Prostate gland (tissue), 2 donors: ENCODE results near the gene SLC12A3. TPM values are rescaled to one million over a fixed set of nuclear protein-coding genes. Genes with fewer than 3 reads are reported as not detected.
"Not testable (repeated sequence)": the region's sequence is repeated elsewhere in the genome, so short reads cannot be mapped to it uniquely, and the experiment has no call there.

Source experiments
- DNase-seq: peaks from one replicate; pipeline ENCODE4 v3.0.0-alpha.2; 2019; ENCODE audit warnings: low spot score
- H3K27ac ChIP-seq, 2 donors: fragments of 200-600 bp; sonication (generic); 2 replicates each; pipeline ENCODE4 v1.5.1; 2017 to 2019
- H3K27me3 ChIP-seq: fragments of 200-600 bp; sonication (generic); replicated peaks from 2 replicates; pipeline ENCODE4 v1.5.1; 2019; ENCODE audit not compliant: insufficient read depth
- H3K36me3 ChIP-seq, 2 donors: fragments of 200-600 bp; sonication (generic); 1 replicate in 1 of 2; 2 replicates in 1 of 2; pipeline versions ENCODE4 v1.5.1 to v1.8.1; 2017 to 2019
- H3K4me1 ChIP-seq: fragments of 200-600 bp; sonication (generic); replicated peaks from 2 replicates; pipeline ENCODE4 v1.5.1; 2019
- H3K4me3 ChIP-seq, 2 donors: fragments of 200-600 bp; sonication (generic); 2 replicates each; pipeline ENCODE4 v1.5.1; 2017 to 2019
- H3K9me3 ChIP-seq: fragments of 200-600 bp; sonication (generic); 2 replicates; pipeline ENCODE4 v1.5.1; 2017
- POLR2A ChIP-seq: fragments of 450-650 bp; IDR thresholded peaks from one replicate; pipeline ENCODE4 v1.6.1; 2016; ENCODE audit warnings: antibody characterized with exemption, mild to moderate bottlenecking
- POLR2AphosphoS5 ChIP-seq: sonication (generic); formaldehyde crosslinking; IDR thresholded peaks from one replicate; pipeline ENCODE4 v1.6.1; 2017; ENCODE audit warnings: antibody characterized with exemption
- WGBS: methylation state at CpG from one replicate; pipeline ENCODE4 v1.1.5; 2018; 5-methylcytosine and 5-hydroxymethylcytosine counted together
- intact Hi-C: fragments of 100-400 bp; cut with DNase I; formaldehyde crosslinking; loops from one replicate; pipeline ENCODE4 v1.14.2; 2022
- total RNA-seq, 2 donors: library from RNA; depleted of rRNA; stranded (reverse); fragments of >200 nt; gene quantifications; one replicate each; pipeline ENCODE4 v1.1.0, GENCODE V29; 2016
- TF ChIP-seq, protein P1 (sequence below), 4 experiments: fragments of 200-600 bp in 2 of 4; fragments of 450-650 bp in 2 of 4; sonication (generic) in 2 of 4; IDR thresholded peaks; 1 replicate in 3 of 4; 2 replicates in 1 of 4; pipeline ENCODE4 v1.5.1; 2016 to 2019; ENCODE audit warnings: antibody characterized with exemption in 4 of 4, mild to moderate bottlenecking in 2 of 4, moderate library complexity in 2 of 4

The SLC12A3 gene
- total RNA-seq, 2 donors from 2014 or later: 0.23 TPM; not detected in 1

DNA sequence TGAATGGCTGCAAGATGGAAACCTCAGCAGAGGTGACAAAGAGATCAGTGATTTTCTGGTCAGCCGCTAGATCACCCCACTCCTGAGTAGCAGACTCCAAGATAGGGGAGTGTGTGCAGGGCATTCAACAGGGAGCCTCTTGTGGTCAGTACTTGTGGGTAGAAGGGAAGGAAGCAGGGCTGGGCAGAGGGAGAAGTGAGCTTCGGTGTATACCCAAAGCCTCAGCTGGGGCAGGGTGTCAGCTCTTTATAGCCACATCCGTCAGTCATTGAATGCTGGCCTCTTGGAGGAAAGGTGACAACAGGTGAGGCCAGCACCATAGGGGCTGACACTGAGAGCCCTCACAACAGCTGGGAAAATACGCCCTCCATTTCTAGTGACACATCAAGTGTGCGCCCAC is 2.2 kb upstream of the SLC12A3 start:
- WGBS: 84% methylated on average over 5 of the region's 5 CpGs
- Histone ChIP-seq H3K36me3 (no peaks in the 10 kb centered on the region), H3K4me1 (peaks cover 4% of the 10 kb centered on the region), H3K27ac (no peak overlapping the region), H3K27me3 (no peaks in the 10 kb centered on the region), H3K4me3 (no peak overlapping the region), H3K9me3 (no peaks in the 10 kb centered on the region)
- TF ChIP-seq POLR2AphosphoS5: no peak
- no peak for TF ChIP-seq POLR2A
- TF ChIP-seq, protein P1, sequence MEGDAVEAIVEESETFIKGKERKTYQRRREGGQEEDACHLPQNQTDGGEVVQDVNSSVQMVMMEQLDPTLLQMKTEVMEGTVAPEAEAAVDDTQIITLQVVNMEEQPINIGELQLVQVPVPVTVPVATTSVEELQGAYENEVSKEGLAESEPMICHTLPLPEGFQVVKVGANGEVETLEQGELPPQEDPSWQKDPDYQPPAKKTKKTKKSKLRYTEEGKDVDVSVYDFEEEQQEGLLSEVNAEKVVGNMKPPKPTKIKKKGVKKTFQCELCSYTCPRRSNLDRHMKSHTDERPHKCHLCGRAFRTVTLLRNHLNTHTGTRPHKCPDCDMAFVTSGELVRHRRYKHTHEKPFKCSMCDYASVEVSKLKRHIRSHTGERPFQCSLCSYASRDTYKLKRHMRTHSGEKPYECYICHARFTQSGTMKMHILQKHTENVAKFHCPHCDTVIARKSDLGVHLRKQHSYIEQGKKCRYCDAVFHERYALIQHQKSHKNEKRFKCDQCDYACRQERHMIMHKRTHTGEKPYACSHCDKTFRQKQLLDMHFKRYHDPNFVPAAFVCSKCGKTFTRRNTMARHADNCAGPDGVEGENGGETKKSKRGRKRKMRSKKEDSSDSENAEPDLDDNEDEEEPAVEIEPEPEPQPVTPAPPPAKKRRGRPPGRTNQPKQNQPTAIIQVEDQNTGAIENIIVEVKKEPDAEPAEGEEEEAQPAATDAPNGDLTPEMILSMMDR (IDR thresholded peaks at IDR 0.05): no peak
- intact Hi-C loops: no loop called here
- DNase-seq: no peak

GRCh38 chr16:56865394-56866062 is 521 bp downstream of the SLC12A3 start:
- intact Hi-C loops: loop anchor here (5.0 kb wide), 1 partner anchor 87 kb away; no protein-coding TSS in a partner anchor
- Histone ChIP-seq H3K27ac (no peak overlapping the region), H3K36me3 (no peaks in the 10 kb centered on the region), H3K4me3 (no peak overlapping the region), H3K27me3 (no peaks in the 10 kb centered on the region), H3K4me1 (peaks cover 6% of the 10 kb centered on the region), H3K9me3 (no peaks in the 10 kb centered on the region)
- DNase-seq: no peak
- TF ChIP-seq POLR2AphosphoS5: no peak
- TF ChIP-seq, protein P1 (IDR thresholded peaks at IDR 0.05): no peak
- TF ChIP-seq POLR2A: no peak
- 98% methylated on average over 13 of the region's 13 CpGs for WGBS

DNA sequence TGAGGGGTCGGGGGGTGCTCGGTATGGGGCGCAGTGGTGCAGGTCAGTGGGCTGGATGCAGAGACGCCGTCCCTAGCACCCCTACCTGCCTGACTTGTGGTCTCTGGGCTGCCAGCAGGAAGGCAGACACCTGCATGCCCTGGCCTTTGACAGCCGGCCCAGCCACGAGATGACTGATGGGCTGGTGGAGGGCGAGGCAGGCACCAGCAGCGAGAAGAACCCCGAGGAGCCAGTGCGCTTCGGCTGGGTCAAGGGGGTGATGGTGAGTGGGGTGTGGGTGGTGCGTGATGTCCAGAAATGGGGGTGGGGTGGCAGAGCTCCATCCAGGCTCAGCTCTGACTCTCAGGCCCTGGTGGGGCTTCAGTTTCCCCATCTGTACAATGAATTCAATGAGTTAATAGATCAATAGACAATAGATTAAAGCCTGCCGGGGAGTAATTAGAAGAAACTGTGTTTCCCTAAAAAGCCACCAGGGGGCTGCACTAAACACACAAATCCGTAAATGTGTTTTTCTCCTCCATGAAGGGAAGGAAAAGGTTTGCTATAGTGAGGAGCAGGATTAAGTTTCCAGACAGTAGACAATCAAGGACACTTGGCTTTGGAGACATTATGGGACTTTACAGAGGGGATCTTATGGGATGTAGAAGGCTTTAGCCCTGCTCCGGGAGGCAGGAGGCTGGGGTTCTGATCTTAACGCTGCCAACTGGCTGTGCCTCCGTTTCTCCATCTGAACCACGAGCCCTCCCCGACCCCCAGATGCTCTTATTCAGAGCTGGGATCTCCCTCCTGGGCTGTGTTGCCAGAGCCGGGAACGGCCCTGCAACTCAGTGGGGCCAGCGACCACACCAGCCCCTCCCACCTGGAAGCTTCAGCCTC is 2.2 kb downstream of the SLC12A3 start:
- WGBS: 43% methylated on average over 23 of the region's 23 CpGs
- intact Hi-C loops: loop anchor here (5.0 kb wide), 1 partner anchor 85 kb away; no protein-coding TSS in a partner anchor

DNA sequence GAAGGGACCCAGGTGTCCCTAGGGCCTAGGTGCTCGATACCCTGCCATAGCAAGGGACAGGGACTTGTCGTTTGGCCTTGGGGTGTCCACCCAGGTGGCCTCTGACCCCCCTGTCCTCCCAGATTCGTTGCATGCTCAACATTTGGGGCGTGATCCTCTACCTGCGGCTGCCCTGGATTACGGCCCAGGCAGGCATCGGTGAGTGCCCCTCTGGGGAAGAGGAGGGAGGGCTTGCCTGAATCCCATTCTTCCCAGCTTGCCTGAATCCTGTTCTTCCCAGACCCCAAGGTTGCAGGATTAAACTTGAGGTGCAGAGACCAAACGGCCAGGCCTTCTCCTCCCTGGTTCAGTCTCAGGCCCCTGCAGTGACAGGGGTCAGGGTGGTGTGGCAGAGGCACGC is 3.2 kb downstream of the SLC12A3 start:
- Histone ChIP-seq H3K27me3 (no peaks in the 10 kb centered on the region), H3K4me1 (peaks cover 9% of the 10 kb centered on the region), H3K27ac (no peak overlapping the region), H3K9me3 (no peaks in the 10 kb centered on the region), H3K4me3 (no peak overlapping the region), H3K36me3 (no peaks in the 10 kb centered on the region)
- WGBS: 92% methylated on average over 9 of the region's 9 CpGs
- intact Hi-C loops: loop anchor here (2.0 to 5.0 kb wide), 2 partner anchors 84 to 177 kb away; no protein-coding TSS in a partner anchor
- TF ChIP-seq POLR2A (no peak), POLR2AphosphoS5 (no peak)
- TF ChIP-seq, protein P1 (IDR thresholded peaks at IDR 0.05): no peak
- no peak for DNase-seq

More for the DNA sequence above, 2.2 kb downstream of the SLC12A3 start:
- H3K4me1 ChIP-seq: peaks cover 9% of the 10 kb centered on the region
- no peaks in the 10 kb centered on the region for H3K36me3 ChIP-seq
- no peak for TF ChIP-seq POLR2A
- TF ChIP-seq POLR2AphosphoS5: peak; percentile 70
- TF ChIP-seq, protein P1 (IDR thresholded peaks at IDR 0.05): peak; percentile 55 to 93 (median 89)
- no peaks in the 10 kb centered on the region for H3K27me3 ChIP-seq
- no peaks in the 10 kb centered on the region for H3K9me3 ChIP-seq
- no peak overlapping the region for H3K4me3 ChIP-seq
- DNase-seq: peak; percentile 60
- peak overlapping the region in 1 of 2 donors; percentile 36 for H3K27ac ChIP-seq

GRCh38 chr16:56868766-56869165 is 3.8 kb downstream of the SLC12A3 start:
- H3K4me3 ChIP-seq, H3K36me3 ChIP-seq, H3K27ac ChIP-seq, H3K9me3 ChIP-seq, H3K27me3 ChIP-seq, DNase-seq, H3K4me1 ChIP-seq: not testable (repeated sequence)
- 88% methylated on average over 5 of the region's 5 CpGs for WGBS
- intact Hi-C loops: loop anchor here (2.0 to 5.0 kb wide), 2 partner anchors 84 to 176 kb away; no protein-coding TSS in a partner anchor
